ENCODE results near the gene SLC43A3.

DNA sequence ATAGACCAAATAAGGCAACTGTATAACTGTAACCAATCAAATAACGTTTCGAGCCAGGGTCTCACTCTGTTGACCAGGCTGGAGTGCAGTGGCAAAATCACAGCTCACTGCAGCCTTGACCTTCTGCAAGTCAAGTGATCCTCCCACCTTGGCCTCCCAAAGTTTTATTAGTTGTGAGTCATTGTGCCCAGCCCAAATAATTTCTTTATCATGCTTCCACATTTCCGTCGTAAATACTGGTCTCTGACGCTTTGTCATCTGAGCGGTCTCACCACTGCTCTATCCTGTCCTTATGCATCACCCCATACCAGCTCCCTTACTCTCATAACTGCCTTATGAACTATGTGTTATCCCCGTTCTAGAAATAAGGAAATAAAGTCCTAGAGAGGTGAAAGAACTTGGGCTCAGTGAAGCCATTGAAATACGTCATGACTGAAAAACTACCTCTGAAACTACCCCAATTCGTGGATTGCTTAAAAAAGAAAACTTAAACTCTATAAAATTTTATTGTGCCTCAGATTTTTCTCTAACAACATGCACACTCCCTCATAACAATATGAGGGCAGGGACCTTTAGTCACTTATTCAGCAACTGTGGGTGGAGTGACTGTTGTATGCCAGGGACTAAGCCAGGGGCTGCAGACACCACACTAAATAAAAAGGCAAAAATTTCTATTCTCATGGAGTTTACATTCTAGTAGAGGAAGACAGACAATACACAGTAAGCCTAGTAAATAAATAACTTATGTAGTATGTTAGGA, 17.6 kb upstream of the SLC43A3 start:
- TF ChIP-seq, protein P1, sequence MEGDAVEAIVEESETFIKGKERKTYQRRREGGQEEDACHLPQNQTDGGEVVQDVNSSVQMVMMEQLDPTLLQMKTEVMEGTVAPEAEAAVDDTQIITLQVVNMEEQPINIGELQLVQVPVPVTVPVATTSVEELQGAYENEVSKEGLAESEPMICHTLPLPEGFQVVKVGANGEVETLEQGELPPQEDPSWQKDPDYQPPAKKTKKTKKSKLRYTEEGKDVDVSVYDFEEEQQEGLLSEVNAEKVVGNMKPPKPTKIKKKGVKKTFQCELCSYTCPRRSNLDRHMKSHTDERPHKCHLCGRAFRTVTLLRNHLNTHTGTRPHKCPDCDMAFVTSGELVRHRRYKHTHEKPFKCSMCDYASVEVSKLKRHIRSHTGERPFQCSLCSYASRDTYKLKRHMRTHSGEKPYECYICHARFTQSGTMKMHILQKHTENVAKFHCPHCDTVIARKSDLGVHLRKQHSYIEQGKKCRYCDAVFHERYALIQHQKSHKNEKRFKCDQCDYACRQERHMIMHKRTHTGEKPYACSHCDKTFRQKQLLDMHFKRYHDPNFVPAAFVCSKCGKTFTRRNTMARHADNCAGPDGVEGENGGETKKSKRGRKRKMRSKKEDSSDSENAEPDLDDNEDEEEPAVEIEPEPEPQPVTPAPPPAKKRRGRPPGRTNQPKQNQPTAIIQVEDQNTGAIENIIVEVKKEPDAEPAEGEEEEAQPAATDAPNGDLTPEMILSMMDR (IDR thresholded peaks at IDR 0.05; ENCODE audit: poor library complexity): no peak
- TF ChIP-seq EZH2 (IDR thresholded peaks at IDR 0.05; ENCODE audit: borderline replicate concordance): no peak

Data from hepatocyte (in vitro differentiated cells).